Activated CD4-positive, alpha-beta T cell treated with anti-CD3 and anti-CD28 coated beads for 36 hours (primary cell): Measurements from ENCODE around the gene NOC4L. TPM values are rescaled to one million over a fixed set of nuclear protein-coding genes. Genes with fewer than 3 reads are reported as not detected.

ENCODE experiments used
- ATAC-seq: fragments of 200-7000 bp; cut with Tn5 transposase; one replicate; pipeline ENCODE4 v1.10.0; 2021; ENCODE audit warnings: mild to moderate bottlenecking, moderate library complexity
- CTCF ChIA-PET: fragments of 350-600 bp; sonication (Branson Sonifier 250); formaldehyde crosslinking; loops from one replicate; lab custom pipeline; 2021; ENCODE audit warnings: antibody characterized with exemption; lab: Charles Lee
- POLR2A ChIA-PET: fragments of 350-600 bp; sonication (Branson Sonifier 250); formaldehyde crosslinking; loops from one replicate; lab custom pipeline; 2021; ENCODE audit warnings: antibody characterized with exemption, inconsistent platforms; lab: Charles Lee
- DNase-seq: peaks from one replicate; pipeline ENCODE4 v3.0.0-alpha.2; 2020
- H3K27ac Mint-ChIP-seq: one replicate; pipeline ENCODE4 v1.8.0; 2021; ENCODE audit warnings: mixed read lengths
- H3K27me3 Mint-ChIP-seq: one replicate; pipeline ENCODE4 v1.8.0; 2021; ENCODE audit warnings: mixed read lengths
- H3K36me3 Mint-ChIP-seq: one replicate; pipeline ENCODE4 v1.8.0; 2021; ENCODE audit warnings: low read depth, mixed read lengths
- H3K4me1 Mint-ChIP-seq: one replicate; pipeline ENCODE4 v1.8.0; 2021; ENCODE audit warnings: mixed read lengths
- H3K4me3 Mint-ChIP-seq: one replicate; pipeline ENCODE4 v1.8.0; 2021; ENCODE audit warnings: mild to moderate bottlenecking, moderate library complexity, mixed read lengths
- H3K9me3 Mint-ChIP-seq: one replicate; pipeline ENCODE4 v1.8.0; 2021; ENCODE audit warnings: low read depth, mixed read lengths
- intact Hi-C, 2 experiments: fragments of 100-400 bp; cut with DNase I in 1 of 2; cut with micrococcal nuclease in 1 of 2; formaldehyde crosslinking; loops; one replicate each; pipeline versions ENCODE4 v1.14.2 to v1.15.1; 2022 to 2024; cut with DNase I, micrococcal nuclease
- total RNA-seq, 2 experiments: library from RNA; stranded (reverse); gene quantifications; one replicate each; pipeline ENCODE4 v1.2.3, GENCODE V29; 2021

Gene NOC4L
- total RNA-seq, 2 experiments from 2014 or later, result 30.5 to 35.7 TPM

DNA sequence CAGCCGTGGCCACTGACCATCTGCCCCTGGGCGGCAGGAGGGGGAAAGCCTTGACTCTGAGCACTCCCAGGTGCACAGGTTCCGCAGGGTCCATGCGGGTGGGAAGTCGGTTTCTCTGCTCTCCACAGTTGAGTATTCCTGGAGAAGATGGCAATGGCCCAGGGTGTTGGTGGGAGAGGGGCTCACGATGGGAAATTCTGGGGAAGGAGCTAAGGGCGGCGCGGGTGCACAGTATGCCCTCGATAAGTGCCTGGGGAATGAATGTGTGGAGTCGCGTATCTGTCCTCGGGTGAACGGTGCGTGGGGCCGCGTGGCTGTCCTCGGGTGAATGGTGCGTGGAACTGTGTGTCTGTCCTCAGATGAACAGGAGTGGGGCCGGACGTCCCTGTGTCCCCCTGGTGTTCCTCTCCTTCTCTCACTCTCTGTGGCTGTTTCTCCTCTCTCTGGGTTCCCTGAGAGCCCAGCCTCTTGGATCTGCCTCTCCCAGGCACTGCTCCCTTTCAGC lies 38.0 kb downstream of the NOC4L start:
- DNase-seq (no peak), ATAC-seq (no peak)
- H3K9me3 Mint-ChIP-seq, result no peaks in the 10 kb centered on the region
- no peak overlapping the region for H3K4me3 Mint-ChIP-seq
- ChIA-PET CTCF (no interaction called here), POLR2A (no interaction called here)
- H3K36me3 Mint-ChIP-seq, result no peaks in the 10 kb centered on the region
- peaks cover 1% of the 10 kb centered on the region for H3K27me3 Mint-ChIP-seq
- no peak overlapping the region for H3K27ac Mint-ChIP-seq
- peaks cover 36% of the 10 kb centered on the region for H3K4me1 Mint-ChIP-seq
- intact Hi-C loops, result no loop called here

DNA sequence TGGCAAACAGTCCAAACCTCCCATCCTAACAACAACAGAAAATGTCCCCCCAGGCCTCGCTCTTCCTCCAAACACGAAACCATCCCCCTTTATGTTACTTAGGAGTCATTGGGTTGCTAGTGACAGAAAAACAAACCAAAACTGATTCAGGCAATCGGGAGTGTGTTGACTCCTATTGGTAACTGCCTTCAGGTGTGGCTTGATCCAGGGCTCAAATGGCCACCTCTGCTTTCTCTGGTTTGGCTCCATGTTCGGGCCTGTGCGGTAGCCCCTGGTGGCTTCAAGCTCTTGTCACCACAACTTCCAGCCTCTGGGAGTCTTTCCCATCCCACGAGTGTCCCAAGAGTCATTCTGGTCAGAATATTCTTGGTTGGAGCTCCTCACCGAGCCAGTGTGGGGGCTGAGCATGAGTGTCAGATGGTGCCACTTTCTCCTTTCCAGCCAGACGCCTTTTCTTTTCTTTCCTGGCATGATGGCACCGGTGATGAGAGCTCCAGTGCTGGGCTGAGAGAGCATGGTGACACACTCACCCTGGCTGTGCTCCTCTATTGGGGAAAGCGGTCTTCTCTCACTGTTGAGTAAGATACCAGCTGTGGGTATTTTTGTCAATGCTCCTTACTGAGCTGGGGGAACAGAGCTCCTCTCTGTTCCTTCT lies 38.6 kb downstream of the NOC4L start:
- Mint-ChIP-seq H3K9me3 (no peaks in the 10 kb centered on the region), H3K27me3 (peaks cover 1% of the 10 kb centered on the region), H3K4me1 (peaks cover 36% of the 10 kb centered on the region), H3K4me3 (no peak overlapping the region), H3K27ac (no peak overlapping the region), H3K36me3 (no peaks in the 10 kb centered on the region)
- intact Hi-C loops, result no loop called here
- no peak for DNase-seq
- ATAC-seq, result no peak
- POLR2A ChIA-PET, result interaction anchor here (0.6 kb wide), 1 partner anchor 80 kb away, joined by 3 read pairs; no protein-coding TSS in a partner anchor
- CTCF ChIA-PET, result interaction anchor here (0.6 to 1.2 kb wide), 2 partner anchors 8 to 22 kb away, joined by 3 read pairs; no protein-coding TSS in a partner anchor

DNA sequence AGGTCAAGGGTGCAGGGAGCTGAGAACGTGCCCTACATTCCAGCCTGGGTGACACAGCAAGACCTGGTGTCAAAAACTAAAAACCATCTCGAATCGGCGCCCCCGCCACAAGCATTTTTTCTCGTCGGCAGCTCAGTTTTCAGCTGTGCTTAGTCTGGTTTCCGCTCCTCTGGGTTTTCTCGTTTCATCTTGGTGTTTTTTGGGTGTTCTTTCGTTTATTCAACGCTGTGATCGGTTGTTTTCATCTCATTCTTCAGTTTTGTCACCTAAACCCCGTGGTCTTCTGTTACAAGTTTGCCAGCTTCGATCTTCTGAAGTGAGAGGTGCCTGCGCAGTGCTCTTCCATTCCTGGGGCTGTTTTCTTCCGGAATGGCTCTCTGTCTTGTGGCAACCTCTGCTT lies 41.4 kb downstream of the NOC4L start:
- ChIA-PET POLR2A (no interaction called here), CTCF (interaction anchor here (0.6 to 1.3 kb wide), 3 partner anchors 32 to 331 kb away, joined by 3 to 5 read pairs (median 4); no protein-coding TSS in a partner anchor)
- H3K27ac Mint-ChIP-seq, result peak overlapping the region; percentile 86
- intact Hi-C loops, result loop anchor here in 1 of 2 experiments (5.0 kb wide), 1 partner anchor 1313 kb away; the partner anchor contains the start of gene RAN
- DNase-seq (peak; percentile 47), ATAC-seq (no peak)
- peak overlapping the region; percentile 55 for H3K4me3 Mint-ChIP-seq
- H3K36me3 Mint-ChIP-seq, result no peaks in the 10 kb centered on the region
- H3K27me3 Mint-ChIP-seq, result no peaks in the 10 kb centered on the region
- no peaks in the 10 kb centered on the region for H3K9me3 Mint-ChIP-seq
- H3K4me1 Mint-ChIP-seq, result peaks cover 25% of the 10 kb centered on the region

DNA sequence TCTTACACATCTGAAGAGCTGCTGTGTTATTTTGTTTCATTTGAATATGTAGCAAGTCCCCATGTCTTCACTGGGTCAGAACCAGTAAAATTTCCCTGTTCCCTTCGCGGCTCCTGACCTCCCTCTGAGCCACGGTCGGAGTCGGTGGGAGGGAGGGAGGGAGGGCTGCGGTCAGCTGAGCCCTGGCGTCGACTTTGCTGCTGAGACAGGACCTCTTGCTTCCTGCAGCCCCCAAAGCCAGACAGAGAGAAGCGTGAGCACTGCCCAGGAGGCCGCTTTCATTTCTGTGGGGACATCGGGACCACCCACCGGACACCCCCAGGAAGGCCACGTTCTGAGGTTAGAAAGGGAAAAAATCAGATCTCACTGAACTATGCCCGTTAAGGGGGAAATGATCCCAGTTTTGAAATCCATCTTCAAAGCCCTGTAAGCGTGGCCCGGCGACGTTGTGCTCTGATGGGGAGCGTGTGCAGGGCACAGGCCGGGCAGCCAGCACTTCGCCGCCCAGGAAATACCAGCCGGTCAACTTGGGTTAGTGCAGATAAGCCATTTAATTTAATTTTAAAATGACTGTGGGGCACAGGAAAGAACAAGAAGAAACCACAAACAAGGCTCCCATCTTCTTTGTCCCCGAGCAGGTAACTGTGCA lies 42.1 kb downstream of the NOC4L start:
- H3K9me3 Mint-ChIP-seq, result no peaks in the 10 kb centered on the region
- POLR2A ChIA-PET, result no interaction called here
- H3K4me1 Mint-ChIP-seq, result peaks cover 28% of the 10 kb centered on the region
- peak overlapping the region; percentile 86 for H3K27ac Mint-ChIP-seq
- intact Hi-C loops, result loop anchor here in 1 of 2 experiments (5.0 kb wide), 1 partner anchor 1314 kb away; the partner anchor contains the start of gene RAN
- no peak for DNase-seq
- H3K4me3 Mint-ChIP-seq, result peak overlapping the region; percentile 55
- no peak for ATAC-seq
- H3K36me3 Mint-ChIP-seq, result no peaks in the 10 kb centered on the region
- no peaks in the 10 kb centered on the region for H3K27me3 Mint-ChIP-seq
- CTCF ChIA-PET, result interaction anchor here (0.6 to 1.3 kb wide), 2 partner anchors 32 to 330 kb away, joined by 3 to 5 read pairs; no protein-coding TSS in a partner anchor

DNA sequence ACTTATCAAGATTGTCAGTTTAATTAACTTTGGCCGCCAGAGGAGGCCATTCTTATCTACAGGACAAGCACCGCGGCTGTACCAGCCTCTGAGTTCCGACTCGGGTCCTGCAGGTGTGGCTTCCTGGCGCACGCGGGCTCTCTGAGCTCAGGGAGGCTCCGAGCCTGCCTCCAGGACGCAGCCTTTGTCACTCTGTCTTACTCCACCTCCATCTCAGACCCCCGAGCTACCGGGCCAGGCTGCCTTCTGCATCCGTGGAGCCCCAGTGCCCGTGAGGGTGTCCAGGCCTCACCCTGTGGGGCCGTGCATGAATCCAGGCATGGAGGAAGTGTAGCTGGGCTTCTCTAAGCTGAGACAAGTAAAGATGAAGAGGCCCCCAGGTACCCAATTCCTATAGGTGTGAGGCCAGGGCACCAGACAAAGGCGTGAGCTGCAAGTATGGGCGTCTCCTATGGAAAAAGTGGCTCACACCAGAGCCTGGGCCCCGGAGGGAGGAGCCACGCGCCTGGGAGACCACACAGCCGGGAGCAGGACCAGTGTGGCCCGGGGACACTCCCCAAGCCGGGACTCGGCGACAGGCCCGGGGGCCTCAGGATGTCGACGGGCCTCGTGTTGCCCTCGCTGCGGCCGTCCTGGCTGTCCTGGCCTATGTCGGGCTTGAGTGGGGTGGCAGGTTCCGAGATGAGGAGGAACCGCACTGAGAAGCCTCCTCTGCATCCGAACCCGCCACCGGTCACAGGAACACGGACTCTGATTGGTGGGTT lies 42.8 kb downstream of the NOC4L start:
- intact Hi-C loops, result loop anchor here in 1 of 2 experiments (5.0 kb wide), 1 partner anchor 1315 kb away; the partner anchor contains the start of gene RAN
- Mint-ChIP-seq H3K36me3 (no peaks in the 10 kb centered on the region), H3K4me3 (peak overlapping the region; percentile 55), H3K9me3 (no peaks in the 10 kb centered on the region), H3K27me3 (no peaks in the 10 kb centered on the region), H3K4me1 (peaks cover 28% of the 10 kb centered on the region), H3K27ac (peak overlapping the region; percentile 51)
- DNase-seq (peak; percentile 45), ATAC-seq (no peak)
- ChIA-PET POLR2A (no interaction called here), CTCF (no interaction called here)

DNA sequence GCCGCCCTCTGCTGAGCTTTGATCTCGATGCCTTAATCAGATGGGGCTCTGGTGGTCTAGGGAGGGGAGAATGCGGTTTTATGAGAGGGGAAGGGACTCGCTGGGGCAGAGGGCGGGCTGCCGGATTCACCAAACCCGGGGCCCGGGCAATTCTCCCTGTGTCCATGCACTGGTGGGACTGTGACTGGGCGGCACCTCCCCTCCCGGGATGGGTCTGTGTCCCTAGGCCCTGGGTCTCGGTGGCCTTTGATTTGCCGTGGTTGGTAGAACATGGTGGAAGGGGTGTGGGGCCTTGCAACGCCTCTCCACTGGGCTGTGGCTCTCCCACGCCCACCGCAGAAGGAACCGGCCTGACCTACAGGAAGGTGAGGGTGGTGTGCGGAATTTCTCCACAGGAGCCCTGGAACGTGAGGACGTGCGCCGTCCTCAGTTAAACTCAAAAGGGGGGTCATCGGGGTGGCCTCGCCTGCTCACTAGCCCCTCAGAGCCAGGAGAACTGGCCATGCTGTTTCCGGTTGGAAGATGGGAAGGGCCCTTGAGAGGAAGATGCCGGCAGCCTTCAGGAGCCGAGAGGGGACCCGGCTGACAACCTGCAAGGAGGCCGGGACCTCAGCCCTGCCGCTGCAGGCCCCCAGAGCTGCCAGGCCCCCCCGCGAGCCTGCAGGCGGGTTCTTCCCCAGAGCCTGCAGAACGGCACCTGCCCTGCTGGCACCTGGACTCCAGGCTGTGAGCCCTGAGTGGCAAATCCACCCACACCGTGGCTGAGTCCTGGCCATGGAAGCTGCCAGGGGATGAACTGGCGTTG lies 43.6 kb downstream of the NOC4L start:
- no peak for ATAC-seq
- Mint-ChIP-seq H3K9me3 (no peaks in the 10 kb centered on the region), H3K4me1 (peaks cover 28% of the 10 kb centered on the region), H3K36me3 (no peaks in the 10 kb centered on the region), H3K27me3 (no peaks in the 10 kb centered on the region), H3K27ac (no peak overlapping the region), H3K4me3 (peak overlapping the region; percentile 49)
- no peak for DNase-seq
- ChIA-PET POLR2A (no interaction called here), CTCF (no interaction called here)
- intact Hi-C loops, result loop anchor here in 1 of 2 experiments (2.0 to 5.0 kb wide), 4 partner anchors 33 to 1316 kb away; partner anchors contain the start of genes GOLGA3 and RAN

DNA sequence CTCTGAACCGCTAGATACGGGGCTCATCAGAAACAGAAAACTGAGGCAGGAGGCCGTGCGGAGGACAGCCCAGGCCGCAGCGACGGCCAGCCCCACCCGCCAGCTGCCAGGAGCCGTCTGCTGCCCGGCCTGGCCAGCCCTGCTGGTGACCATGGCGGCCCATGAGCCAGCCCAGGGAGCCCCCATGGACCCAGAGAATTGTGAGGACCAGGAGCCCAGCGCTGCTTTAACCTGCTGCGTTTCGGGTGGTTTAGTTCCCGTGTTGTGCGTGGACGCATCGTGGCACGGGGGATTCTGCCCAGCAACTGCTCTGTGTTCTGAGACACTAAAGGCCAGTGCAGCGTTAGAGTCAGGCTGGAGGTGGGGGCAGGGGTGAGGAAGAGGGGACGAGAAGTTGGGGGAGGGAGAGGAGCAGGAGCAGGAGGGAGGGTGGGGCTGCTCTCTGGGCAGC lies 44.2 kb downstream of the NOC4L start:
- Mint-ChIP-seq H3K27ac (no peak overlapping the region), H3K27me3 (no peaks in the 10 kb centered on the region), H3K9me3 (peaks cover 2% of the 10 kb centered on the region), H3K4me1 (peaks cover 28% of the 10 kb centered on the region), H3K36me3 (peaks cover 2% of the 10 kb centered on the region), H3K4me3 (peak overlapping the region; percentile 49)
- intact Hi-C loops, result loop anchor here in 1 of 2 experiments (2.0 to 5.0 kb wide), 4 partner anchors 34 to 1316 kb away; partner anchors contain the start of genes GOLGA3 and RAN
- ChIA-PET CTCF (interaction anchor here (0.6 kb wide), 1 partner anchor 44 kb away, joined by 4 read pairs; no protein-coding TSS in a partner anchor), POLR2A (no interaction called here)
- no peak for DNase-seq
- ATAC-seq, result no peak

DNA sequence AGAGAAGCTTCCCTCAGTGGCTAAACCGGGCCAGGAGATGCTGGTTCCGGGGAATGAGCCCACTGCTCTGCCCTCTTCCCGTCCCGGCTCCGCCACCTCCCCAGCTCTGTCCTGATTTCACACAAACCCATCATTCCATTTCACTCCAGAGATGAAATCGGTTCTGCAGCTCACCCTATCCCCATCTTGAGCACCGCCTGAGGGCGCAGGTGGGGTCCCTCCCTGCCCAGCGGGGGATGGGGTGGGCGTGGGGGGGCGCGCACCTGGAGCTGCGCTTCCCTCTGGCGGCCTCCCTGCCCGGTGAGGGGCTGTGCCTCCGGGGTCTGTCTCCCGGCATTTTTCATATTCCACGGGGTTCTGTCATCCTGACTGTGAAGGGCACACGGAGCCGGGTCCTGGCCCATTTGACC lies 44.7 kb downstream of the NOC4L start:
- Mint-ChIP-seq H3K36me3 (peaks cover 3% of the 10 kb centered on the region), H3K27me3 (no peaks in the 10 kb centered on the region), H3K9me3 (peaks cover 5% of the 10 kb centered on the region), H3K27ac (peak overlapping the region; percentile 77), H3K4me1 (peaks cover 28% of the 10 kb centered on the region), H3K4me3 (peak overlapping the region; percentile 78)
- no peak for DNase-seq
- ChIA-PET POLR2A (interaction anchor here (1.0 kb wide), 1 partner anchor 9 kb away, joined by 4 read pairs; no protein-coding TSS in a partner anchor), CTCF (interaction anchor here (0.6 to 0.8 kb wide), 4 partner anchors 33 to 562 kb away, joined by 3 to 4 read pairs (median 4); no protein-coding TSS in a partner anchor)
- intact Hi-C loops, result loop anchor here in 1 of 2 experiments (1.0 to 5.0 kb wide), 11 partner anchors 34 to 1317 kb away; partner anchors contain the start of genes DDX51, EP400, GOLGA3 and NOC4L
- ATAC-seq, result no peak

DNA sequence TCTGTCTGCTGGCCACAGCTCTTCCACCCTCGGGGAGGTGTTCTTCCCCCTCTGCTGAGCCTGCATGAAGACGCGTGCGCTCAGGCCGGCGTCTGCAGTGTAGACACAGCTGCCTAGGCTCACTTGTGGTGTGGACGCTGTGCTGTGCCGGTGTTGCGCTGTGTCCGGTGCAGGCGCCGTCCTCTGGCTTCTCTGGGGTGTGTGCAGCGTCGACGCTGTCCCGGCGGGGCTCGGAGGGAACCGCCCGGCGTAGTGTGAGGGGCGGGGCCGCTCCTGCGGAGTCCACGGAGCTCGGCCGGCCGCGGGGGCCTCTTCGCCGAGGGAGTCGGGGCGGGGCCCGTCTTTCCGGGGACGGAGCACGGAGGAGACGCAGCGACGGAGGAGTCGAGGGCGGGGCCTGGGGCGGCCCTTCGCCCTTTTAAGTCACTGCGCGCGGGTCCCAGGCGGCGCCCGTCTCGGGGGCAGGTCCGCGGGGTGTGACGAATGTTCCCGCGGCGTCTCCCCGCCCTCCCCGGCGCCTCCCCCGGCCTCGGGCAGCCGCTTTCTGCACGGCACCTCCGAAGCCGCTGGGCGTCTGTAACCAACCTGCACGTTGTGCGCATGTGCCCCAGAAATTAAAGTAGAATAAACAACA lies 45.2 kb downstream of the NOC4L start:
- intact Hi-C loops, result loop anchor here in 1 of 2 experiments (1.0 to 5.0 kb wide), 11 partner anchors 35 to 1317 kb away; partner anchors contain the start of genes DDX51, EP400, GOLGA3 and NOC4L
- H3K36me3 Mint-ChIP-seq, result peaks cover 6% of the 10 kb centered on the region
- no peaks in the 10 kb centered on the region for H3K27me3 Mint-ChIP-seq
- DNase-seq (peak; percentile 97), ATAC-seq (peak; percentile 95)
- peak overlapping the region; percentile 78 for H3K4me3 Mint-ChIP-seq
- peaks cover 11% of the 10 kb centered on the region for H3K9me3 Mint-ChIP-seq
- peaks cover 28% of the 10 kb centered on the region for H3K4me1 Mint-ChIP-seq
- CTCF ChIA-PET, result interaction anchor here (0.7 to 0.8 kb wide), 3 partner anchors 33 to 561 kb away, joined by 3 to 4 read pairs (median 3); no protein-coding TSS in a partner anchor
- peak overlapping the region; percentile 79 for H3K27ac Mint-ChIP-seq
- POLR2A ChIA-PET, result interaction anchor here (0.7 to 1.0 kb wide), 2 partner anchors 10 to 36 kb away, joined by 4 read pairs; no protein-coding TSS in a partner anchor
